C4-2B (cell line): ENCODE results near the gene FAM181B.

Experiments
- ZFX ChIP-seq: fragments of 450-650 bp; IDR thresholded peaks from 2 replicates; pipeline ENCODE4 v1.6.1; 2017
- TF ChIP-seq, protein P1 (sequence below): fragments of 450-650 bp; conservative IDR thresholded peaks from 2 replicates; pipeline ENCODE4 v1.5.1; 2017; ENCODE audit warnings: mild to moderate bottlenecking

DNA sequence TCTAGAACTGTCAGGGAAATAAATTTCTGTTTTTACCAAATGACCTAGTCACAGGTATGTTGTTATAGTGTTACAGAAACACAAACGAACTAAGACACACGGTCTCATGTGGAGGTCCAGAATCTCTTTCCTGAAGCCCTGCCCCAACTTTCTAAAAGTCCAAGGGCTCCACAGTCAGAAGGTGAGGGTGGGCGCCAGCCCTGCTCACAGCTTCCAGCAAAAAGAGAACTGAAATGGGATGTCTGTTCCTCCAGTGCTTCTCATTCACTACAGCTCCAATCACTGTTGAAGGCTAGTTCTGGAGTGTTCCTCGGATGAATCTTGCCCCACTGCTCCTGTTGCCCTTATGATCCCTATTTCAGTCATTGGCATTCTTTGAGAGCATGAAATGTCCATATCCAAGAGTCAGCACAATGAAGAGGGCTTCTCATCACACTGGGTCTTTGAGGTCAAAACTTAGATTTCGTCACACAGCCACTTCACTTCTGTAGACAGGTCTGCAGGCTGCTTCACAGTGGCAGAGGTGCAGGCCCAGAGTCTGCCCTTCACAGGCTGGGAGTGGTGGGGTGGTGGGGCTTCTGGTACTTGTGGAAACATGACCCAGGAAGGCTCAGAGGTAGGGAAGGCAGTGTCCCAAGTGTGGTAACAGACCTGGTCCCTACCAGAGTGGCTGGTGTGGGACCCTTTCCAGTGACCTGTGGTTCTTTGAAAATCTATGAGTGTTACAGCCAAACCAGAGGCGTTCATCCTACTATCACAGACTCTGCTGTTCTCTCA is 34.9 kb downstream of the FAM181B start:
- TF ChIP-seq, protein P1, sequence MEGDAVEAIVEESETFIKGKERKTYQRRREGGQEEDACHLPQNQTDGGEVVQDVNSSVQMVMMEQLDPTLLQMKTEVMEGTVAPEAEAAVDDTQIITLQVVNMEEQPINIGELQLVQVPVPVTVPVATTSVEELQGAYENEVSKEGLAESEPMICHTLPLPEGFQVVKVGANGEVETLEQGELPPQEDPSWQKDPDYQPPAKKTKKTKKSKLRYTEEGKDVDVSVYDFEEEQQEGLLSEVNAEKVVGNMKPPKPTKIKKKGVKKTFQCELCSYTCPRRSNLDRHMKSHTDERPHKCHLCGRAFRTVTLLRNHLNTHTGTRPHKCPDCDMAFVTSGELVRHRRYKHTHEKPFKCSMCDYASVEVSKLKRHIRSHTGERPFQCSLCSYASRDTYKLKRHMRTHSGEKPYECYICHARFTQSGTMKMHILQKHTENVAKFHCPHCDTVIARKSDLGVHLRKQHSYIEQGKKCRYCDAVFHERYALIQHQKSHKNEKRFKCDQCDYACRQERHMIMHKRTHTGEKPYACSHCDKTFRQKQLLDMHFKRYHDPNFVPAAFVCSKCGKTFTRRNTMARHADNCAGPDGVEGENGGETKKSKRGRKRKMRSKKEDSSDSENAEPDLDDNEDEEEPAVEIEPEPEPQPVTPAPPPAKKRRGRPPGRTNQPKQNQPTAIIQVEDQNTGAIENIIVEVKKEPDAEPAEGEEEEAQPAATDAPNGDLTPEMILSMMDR, result no peak
- TF ChIP-seq ZFX, result no peak
